ENCODE data around the gene IGF2BP2. TPM values are rescaled to one million over a fixed set of nuclear protein-coding genes. Genes with fewer than 3 reads are reported as not detected.

The IGF2BP2 gene
- total RNA-seq, 1 experiment from 2014 or later = 97.8 TPM

DNA sequence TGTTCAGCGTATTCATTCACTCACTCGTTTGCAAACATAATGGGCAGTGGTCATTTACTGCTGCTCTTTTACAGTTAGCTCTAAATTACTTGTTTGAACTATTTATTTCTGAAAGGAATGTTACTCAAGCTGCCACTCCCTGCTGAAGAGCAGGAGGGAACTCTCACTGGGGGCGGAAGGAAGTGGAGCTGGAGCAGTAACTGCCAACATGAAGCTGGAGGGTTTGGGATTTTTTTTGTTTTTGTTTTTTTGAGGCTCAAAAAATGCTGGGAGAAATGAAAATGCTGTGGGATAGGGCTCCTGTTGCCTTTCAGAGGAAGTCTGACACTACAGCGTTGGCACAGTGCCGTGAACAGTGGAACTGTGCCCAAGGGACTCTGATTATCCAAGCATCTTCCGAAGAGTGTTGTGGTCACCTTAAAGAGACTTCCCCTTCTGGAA lies 194.6 kb downstream of the IGF2BP2 start:
- BruUV-seq (replicated peaks) = no TSS peak
- CTCF ChIA-PET = interaction anchor here (1.7 kb wide), 1 partner anchor 30 kb away, joined by 5 read pairs; no protein-coding TSS in a partner anchor

DNA sequence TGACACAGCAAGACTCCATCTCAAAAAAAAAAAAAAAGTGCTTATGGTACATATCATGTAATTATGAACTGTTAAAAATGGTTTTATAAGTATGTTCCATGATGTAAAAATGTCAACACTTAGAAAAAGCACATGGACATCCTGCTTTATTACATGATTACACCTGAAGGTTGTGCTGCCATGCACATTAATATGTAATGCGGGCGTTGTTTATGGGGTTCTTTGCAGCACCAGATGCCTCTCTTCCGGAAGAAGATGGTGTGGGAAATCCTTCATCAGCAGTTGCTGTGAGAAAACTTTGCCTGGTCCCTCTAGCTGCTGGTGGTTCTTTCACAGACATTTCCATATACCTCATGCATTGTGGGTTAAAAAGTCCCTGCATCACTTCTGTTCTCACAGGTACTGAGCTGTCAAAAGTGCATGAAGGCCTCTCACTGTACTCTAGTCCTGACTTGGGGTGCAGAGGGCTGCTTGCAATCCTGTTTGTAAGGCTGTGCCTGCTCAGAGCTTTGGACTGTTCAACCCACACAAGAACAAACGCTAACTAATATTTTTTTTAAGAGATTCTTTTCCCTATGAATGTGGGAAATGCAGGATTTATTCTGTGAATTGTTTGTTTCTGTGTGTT lies 195.2 kb downstream of the IGF2BP2 start:
- H3K4me1 ChIP-seq (ENCODE audit: control insufficient read depth, insufficient read depth, low read length) = no peaks in the 10 kb centered on the region
- DNase-seq (ENCODE audit: low read depth, low spot score) (no peak), ATAC-seq (no peak)
- no peak overlapping the region for H3K27ac ChIP-seq (ENCODE audit: low read length)
- H3K36me3 ChIP-seq (ENCODE audit: control insufficient read depth, insufficient read depth, low read length) = no peaks in the 10 kb centered on the region; the same call in 1 of the 2 replicates
- POLR2A ChIA-PET = no interaction called here
- no peaks in the 10 kb centered on the region for H3K9me3 ChIP-seq (ENCODE audit: control insufficient read depth, insufficient read depth, low read depth, low read length)
- TF ChIP-seq POLR2AphosphoS5 (IDR thresholded peaks at IDR 0.05; ENCODE audit: low read depth, low read length) (no peak), TCF7L2 (IDR thresholded peaks at IDR 0.05; ENCODE audit: low read depth, low read length) (no peak), SIN3A (IDR thresholded peaks at IDR 0.05; ENCODE audit: borderline replicate concordance, insufficient read depth, low read depth, low read length) (no peak)
- TF ChIP-seq, protein P1, sequence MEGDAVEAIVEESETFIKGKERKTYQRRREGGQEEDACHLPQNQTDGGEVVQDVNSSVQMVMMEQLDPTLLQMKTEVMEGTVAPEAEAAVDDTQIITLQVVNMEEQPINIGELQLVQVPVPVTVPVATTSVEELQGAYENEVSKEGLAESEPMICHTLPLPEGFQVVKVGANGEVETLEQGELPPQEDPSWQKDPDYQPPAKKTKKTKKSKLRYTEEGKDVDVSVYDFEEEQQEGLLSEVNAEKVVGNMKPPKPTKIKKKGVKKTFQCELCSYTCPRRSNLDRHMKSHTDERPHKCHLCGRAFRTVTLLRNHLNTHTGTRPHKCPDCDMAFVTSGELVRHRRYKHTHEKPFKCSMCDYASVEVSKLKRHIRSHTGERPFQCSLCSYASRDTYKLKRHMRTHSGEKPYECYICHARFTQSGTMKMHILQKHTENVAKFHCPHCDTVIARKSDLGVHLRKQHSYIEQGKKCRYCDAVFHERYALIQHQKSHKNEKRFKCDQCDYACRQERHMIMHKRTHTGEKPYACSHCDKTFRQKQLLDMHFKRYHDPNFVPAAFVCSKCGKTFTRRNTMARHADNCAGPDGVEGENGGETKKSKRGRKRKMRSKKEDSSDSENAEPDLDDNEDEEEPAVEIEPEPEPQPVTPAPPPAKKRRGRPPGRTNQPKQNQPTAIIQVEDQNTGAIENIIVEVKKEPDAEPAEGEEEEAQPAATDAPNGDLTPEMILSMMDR (IDR thresholded peaks at IDR 0.05) = no peak
- TF ChIP-seq, protein P2, sequence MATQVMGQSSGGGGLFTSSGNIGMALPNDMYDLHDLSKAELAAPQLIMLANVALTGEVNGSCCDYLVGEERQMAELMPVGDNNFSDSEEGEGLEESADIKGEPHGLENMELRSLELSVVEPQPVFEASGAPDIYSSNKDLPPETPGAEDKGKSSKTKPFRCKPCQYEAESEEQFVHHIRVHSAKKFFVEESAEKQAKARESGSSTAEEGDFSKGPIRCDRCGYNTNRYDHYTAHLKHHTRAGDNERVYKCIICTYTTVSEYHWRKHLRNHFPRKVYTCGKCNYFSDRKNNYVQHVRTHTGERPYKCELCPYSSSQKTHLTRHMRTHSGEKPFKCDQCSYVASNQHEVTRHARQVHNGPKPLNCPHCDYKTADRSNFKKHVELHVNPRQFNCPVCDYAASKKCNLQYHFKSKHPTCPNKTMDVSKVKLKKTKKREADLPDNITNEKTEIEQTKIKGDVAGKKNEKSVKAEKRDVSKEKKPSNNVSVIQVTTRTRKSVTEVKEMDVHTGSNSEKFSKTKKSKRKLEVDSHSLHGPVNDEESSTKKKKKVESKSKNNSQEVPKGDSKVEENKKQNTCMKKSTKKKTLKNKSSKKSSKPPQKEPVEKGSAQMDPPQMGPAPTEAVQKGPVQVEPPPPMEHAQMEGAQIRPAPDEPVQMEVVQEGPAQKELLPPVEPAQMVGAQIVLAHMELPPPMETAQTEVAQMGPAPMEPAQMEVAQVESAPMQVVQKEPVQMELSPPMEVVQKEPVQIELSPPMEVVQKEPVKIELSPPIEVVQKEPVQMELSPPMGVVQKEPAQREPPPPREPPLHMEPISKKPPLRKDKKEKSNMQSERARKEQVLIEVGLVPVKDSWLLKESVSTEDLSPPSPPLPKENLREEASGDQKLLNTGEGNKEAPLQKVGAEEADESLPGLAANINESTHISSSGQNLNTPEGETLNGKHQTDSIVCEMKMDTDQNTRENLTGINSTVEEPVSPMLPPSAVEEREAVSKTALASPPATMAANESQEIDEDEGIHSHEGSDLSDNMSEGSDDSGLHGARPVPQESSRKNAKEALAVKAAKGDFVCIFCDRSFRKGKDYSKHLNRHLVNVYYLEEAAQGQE (IDR thresholded peaks at IDR 0.05; ENCODE audit: insufficient read depth in 1 of 2, low read depth in 2 of 2, low read length in 1 of 2) = no peak
- no TSS peak for BruUV-seq (replicated peaks)
- intact Hi-C loops (cut with micrococcal nuclease; ENCODE audit: unreplicated experiment) = no loop called here
- no peaks in the 10 kb centered on the region for H3K27me3 ChIP-seq (ENCODE audit: control insufficient read depth, insufficient read depth, low read length)
- no peak overlapping the region for H3K4me3 ChIP-seq (ENCODE audit: low read depth in 2 of 2, low read length in 2 of 2)
- in situ Hi-C loops (cut with HindIII; ENCODE audit: low pct_unique_long_range_greater_than_20kb, low sequenced_read_pairs) = no loop called here
- CTCF ChIA-PET = interaction anchor here (1.7 kb wide), 1 partner anchor 31 kb away, joined by 5 read pairs; no protein-coding TSS in a partner anchor

More for the DNA sequence above, 194.6 kb downstream of the IGF2BP2 start:
- TF ChIP-seq POLR2AphosphoS5 (IDR thresholded peaks at IDR 0.05; ENCODE audit: low read depth, low read length) (no peak), SIN3A (IDR thresholded peaks at IDR 0.05; ENCODE audit: borderline replicate concordance, insufficient read depth, low read depth, low read length) (no peak), TCF7L2 (IDR thresholded peaks at IDR 0.05; ENCODE audit: low read depth, low read length) (no peak)
- TF ChIP-seq, protein P2 (IDR thresholded peaks at IDR 0.05; ENCODE audit: insufficient read depth in 1 of 2, low read depth in 2 of 2, low read length in 1 of 2) = no peak
- TF ChIP-seq, protein P1 (IDR thresholded peaks at IDR 0.05) = no peak
- Histone ChIP-seq H3K4me3 (ENCODE audit: low read depth in 2 of 2, low read length in 2 of 2) (no peak overlapping the region), H3K9me3 (ENCODE audit: control insufficient read depth, insufficient read depth, low read depth, low read length) (no peaks in the 10 kb centered on the region), H3K27me3 (ENCODE audit: control insufficient read depth, insufficient read depth, low read length) (no peaks in the 10 kb centered on the region), H3K36me3 (ENCODE audit: control insufficient read depth, insufficient read depth, low read length) (no peaks in the 10 kb centered on the region; the same call in 1 of the 2 replicates), H3K4me1 (ENCODE audit: control insufficient read depth, insufficient read depth, low read length) (no peaks in the 10 kb centered on the region), H3K27ac (ENCODE audit: low read length) (no peak overlapping the region)
- DNase-seq (ENCODE audit: low read depth, low spot score) (no peak), ATAC-seq (no peak)
- in situ Hi-C loops (cut with HindIII; ENCODE audit: low pct_unique_long_range_greater_than_20kb, low sequenced_read_pairs) (no loop called here), intact Hi-C loops (cut with micrococcal nuclease; ENCODE audit: unreplicated experiment) (no loop called here)
- POLR2A ChIA-PET = interaction anchor here (0.6 kb wide), 1 partner anchor 20 kb away, joined by 6 read pairs; no protein-coding TSS in a partner anchor
